Measurements from ENCODE around the gene CUTC.

CUTC gene

DNA sequence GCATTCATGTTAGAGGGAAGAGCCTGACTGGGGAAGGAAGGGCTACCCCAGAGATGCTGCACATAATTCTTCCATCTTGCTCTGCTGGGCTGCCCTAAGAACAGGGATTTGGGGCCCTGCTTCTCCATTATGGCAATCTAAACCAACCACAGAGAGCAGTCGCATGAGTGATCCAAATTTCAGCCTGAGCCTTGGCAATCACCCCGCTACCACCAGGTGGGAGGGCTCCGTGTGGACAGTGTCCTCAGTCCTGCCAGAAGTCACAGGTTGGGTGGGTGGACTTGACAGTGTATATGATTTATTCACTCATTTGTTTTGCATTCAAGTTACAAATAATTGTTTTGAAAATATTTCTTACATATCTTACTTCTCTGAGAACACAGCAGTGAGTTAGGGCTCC, 72.4 kb downstream of the CUTC start:
- DNase-seq: no peak
- in situ Hi-C loops (cut with HindIII; ENCODE audit: low pct_ligation_motif_present, low pct_unique_long_range_greater_than_20kb, low sequenced_read_pairs): no loop called here

- in situ Hi-C loops (cut with HindIII; ENCODE audit: low pct_ligation_motif_present, low pct_unique_long_range_greater_than_20kb, low sequenced_read_pairs): no loop called here
- no peak for DNase-seq
These were observed 73.2 kb downstream of the CUTC start for GRCh38 chr10:99805190-99805589.
